ENCODE results near the gene GNG8. TPM values are rescaled to one million over a fixed set of nuclear protein-coding genes. Genes with fewer than 3 reads are reported as not detected.

GNG8 gene
- total RNA-seq: not detected

- no peak for DNase-seq (ENCODE audit: low spot score)
Observed at GRCh38 chr19:46635920-46636761, at the start of gene GNG8. Gene GNG8 (minus strand): TSS chr19:46636202. CDS start chr19:46634682, 1,520 bp downstream.

GRCh38 chr19:46685189-46685588 is 49.2 kb upstream of the GNG8 start:
- no peak for DNase-seq (ENCODE audit: low spot score)

GRCh38 chr19:46678110-46678732 is 42.2 kb upstream of the GNG8 start:
- DNase-seq (ENCODE audit: low spot score): no peak

GRCh38 chr19:46674416-46675178 is 38.6 kb upstream of the GNG8 start:
- DNase-seq (ENCODE audit: low spot score): no peak

- no peak for DNase-seq (ENCODE audit: low spot score)
Observed at GRCh38 chr19:46670813-46671212, 34.8 kb upstream of the GNG8 start.

GRCh38 chr19:46668662-46669061 is 32.7 kb upstream of the GNG8 start:
- no peak for DNase-seq (ENCODE audit: low spot score)

- DNase-seq (ENCODE audit: low spot score): no peak
Observed at GRCh38 chr19:46665072-46665471, 29.1 kb upstream of the GNG8 start.

GRCh38 chr19:46661735-46662592 is 26.0 kb upstream of the GNG8 start:
- DNase-seq (ENCODE audit: low spot score): peak; percentile 87

- DNase-seq (ENCODE audit: low spot score): peak; percentile 100
Observed at GRCh38 chr19:46661020-46661731, 25.2 kb upstream of the GNG8 start, which contains the start of gene DACT3. Gene DACT3 (minus strand): TSS chr19:46661182. CDS start chr19:46661064, 118 bp downstream.

- peak; percentile 24 for DNase-seq (ENCODE audit: low spot score)
Observed at GRCh38 chr19:46660551-46661019, 24.6 kb upstream of the GNG8 start.

GRCh38 chr19:46660008-46660517 is 24.1 kb upstream of the GNG8 start:
- peak; percentile 18 for DNase-seq (ENCODE audit: low spot score)

GRCh38 chr19:46659151-46660007 is 23.4 kb upstream of the GNG8 start:
- peak; percentile 21 for DNase-seq (ENCODE audit: low spot score)

- DNase-seq (ENCODE audit: low spot score): no peak
Observed at GRCh38 chr19:46656541-46656940, 20.5 kb upstream of the GNG8 start.

- DNase-seq (ENCODE audit: low spot score): no peak
Observed at GRCh38 chr19:46654621-46655152, 18.7 kb upstream of the GNG8 start.

- no peak for DNase-seq (ENCODE audit: low spot score)
Observed at GRCh38 chr19:46650445-46650844, 14.4 kb upstream of the GNG8 start.

- DNase-seq (ENCODE audit: low spot score): no peak
Observed at GRCh38 chr19:46648961-46649960, 13.3 kb upstream of the GNG8 start.

GRCh38 chr19:46648060-46648960 is 12.3 kb upstream of the GNG8 start:
- DNase-seq (ENCODE audit: low spot score): no peak

Data from mucosa of gallbladder (tissue), 1 donor.